ENCODE measurements around the gene BNIP3.

DNA sequence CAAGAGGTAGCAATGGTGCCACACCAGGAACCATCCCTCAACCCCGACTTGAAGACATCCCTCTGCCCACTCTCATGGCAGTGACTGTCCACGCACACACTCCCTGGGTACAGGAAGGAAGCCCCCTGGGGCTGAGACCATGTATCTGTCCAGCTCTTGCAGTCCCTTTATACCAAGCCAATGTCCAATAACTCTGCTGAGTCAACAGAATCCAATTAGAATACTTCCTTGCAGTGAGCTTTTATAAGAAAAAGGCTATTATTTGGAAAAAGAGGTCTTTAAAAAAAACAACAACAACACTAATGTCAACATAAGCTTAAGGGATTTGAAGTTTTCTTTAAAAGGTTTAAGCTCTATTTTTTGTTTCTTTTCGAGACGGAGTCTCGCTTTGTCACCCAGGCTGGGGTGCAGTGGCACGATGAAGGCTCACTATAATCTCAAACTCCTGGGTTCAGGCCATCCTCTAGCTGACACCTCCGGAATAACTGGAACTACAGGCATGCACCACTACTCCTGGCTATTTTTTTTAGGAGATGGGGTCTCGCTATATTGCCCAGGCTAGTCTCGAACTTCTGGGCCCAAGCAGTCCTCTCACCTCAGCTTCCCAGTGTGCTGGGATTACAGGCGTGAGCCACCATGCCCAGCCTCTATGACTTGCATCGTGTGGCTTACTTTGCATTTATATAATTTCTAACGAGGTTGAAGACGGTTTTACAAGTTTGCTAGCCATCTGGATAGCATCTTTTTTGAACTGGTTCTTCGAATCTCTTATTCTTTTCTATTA, 7.5 kb downstream of the BNIP3 start:
- TF ChIP-seq, protein P1, sequence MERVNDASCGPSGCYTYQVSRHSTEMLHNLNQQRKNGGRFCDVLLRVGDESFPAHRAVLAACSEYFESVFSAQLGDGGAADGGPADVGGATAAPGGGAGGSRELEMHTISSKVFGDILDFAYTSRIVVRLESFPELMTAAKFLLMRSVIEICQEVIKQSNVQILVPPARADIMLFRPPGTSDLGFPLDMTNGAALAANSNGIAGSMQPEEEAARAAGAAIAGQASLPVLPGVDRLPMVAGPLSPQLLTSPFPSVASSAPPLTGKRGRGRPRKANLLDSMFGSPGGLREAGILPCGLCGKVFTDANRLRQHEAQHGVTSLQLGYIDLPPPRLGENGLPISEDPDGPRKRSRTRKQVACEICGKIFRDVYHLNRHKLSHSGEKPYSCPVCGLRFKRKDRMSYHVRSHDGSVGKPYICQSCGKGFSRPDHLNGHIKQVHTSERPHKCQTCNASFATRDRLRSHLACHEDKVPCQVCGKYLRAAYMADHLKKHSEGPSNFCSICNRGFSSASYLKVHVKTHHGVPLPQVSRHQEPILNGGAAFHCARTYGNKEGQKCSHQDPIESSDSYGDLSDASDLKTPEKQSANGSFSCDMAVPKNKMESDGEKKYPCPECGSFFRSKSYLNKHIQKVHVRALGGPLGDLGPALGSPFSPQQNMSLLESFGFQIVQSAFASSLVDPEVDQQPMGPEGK (CRISPR knock-in tag; IDR thresholded peaks at IDR 0.05; ENCODE audit: borderline replicate concordance) = no peak
- no peak for TF ChIP-seq ZNF70 (CRISPR knock-in tag; IDR thresholded peaks at IDR 0.05)
- TF ChIP-seq ESRRG (CRISPR knock-in tag; IDR thresholded peaks at IDR 0.05) = no peak
- no peak for TF ChIP-seq ZFP30 (CRISPR knock-in tag; IDR thresholded peaks at IDR 0.05)
- TF ChIP-seq OSR1 (CRISPR knock-in tag; IDR thresholded peaks at IDR 0.05) = no peak
- TF ChIP-seq, protein P2, sequence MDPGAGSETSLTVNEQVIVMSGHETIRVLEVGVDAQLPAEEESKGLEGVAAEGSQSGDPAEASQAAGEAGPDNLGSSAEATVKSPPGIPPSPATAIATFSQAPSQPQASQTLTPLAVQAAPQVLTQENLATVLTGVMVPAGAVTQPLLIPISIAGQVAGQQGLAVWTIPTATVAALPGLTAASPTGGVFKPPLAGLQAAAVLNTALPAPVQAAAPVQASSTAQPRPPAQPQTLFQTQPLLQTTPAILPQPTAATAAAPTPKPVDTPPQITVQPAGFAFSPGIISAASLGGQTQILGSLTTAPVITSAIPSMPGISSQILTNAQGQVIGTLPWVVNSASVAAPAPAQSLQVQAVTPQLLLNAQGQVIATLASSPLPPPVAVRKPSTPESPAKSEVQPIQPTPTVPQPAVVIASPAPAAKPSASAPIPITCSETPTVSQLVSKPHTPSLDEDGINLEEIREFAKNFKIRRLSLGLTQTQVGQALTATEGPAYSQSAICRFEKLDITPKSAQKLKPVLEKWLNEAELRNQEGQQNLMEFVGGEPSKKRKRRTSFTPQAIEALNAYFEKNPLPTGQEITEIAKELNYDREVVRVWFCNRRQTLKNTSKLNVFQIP (CRISPR knock-in tag; IDR thresholded peaks at IDR 0.05; ENCODE audit: borderline replicate concordance, low read depth) = no peak

All from SK-N-SH treated with all-trans-retinoic acid at 6 μM for 48 hours (cell line).